ACC112 (cell line): ENCODE data around the gene HS3ST5.
"Not testable (repeated sequence)": the region's sequence is repeated elsewhere in the genome, so short reads cannot be mapped to it uniquely, and the experiment has no call there.

Experiments
- H2AFZ ChIP-seq: fragments of 200-600 bp; sonication (generic); one replicate; pipeline ENCODE4 v1.6.0; 2017; ENCODE audit warnings: antibody characterized with exemption, low read length; ENCODE audit not compliant: unreplicated experiment
- H3K27ac ChIP-seq: fragments of 200-600 bp; sonication (generic); 2 replicates; pipeline ENCODE4 v1.5.1; 2014; ENCODE audit warnings: low read depth, mild to moderate bottlenecking, antibody characterized with exemption, low read length, moderate library complexity
- H3K27me3 ChIP-seq: fragments of 200-600 bp; sonication (generic); 2 replicates; pipeline ENCODE4 v1.6.1; 2014; ENCODE audit warnings: mild to moderate bottlenecking, antibody characterized with exemption, low read length, moderate library complexity, mixed read lengths; ENCODE audit not compliant: insufficient read depth
- H3K36me3 ChIP-seq: fragments of 200-600 bp; sonication (generic); 2 replicates; pipeline ENCODE4 v1.6.1; 2016; ENCODE audit warnings: mild to moderate bottlenecking, antibody characterized with exemption, low read length, moderate library complexity, mixed read lengths; ENCODE audit not compliant: insufficient read depth
- H3K4me1 ChIP-seq: fragments of 200-600 bp; sonication (generic); one replicate; pipeline ENCODE4 v1.6.1; 2016; ENCODE audit warnings: low read length, mixed read lengths; ENCODE audit not compliant: insufficient read depth, unreplicated experiment, control insufficient read depth
- H3K4me3 ChIP-seq: fragments of 200-600 bp; sonication (generic); 2 replicates; pipeline ENCODE4 v1.5.1; 2014; ENCODE audit warnings: mild to moderate bottlenecking, low read depth, low read length
- H3K79me2 ChIP-seq: fragments of 200-600 bp; sonication (generic); one replicate; pipeline ENCODE4 v1.6.0; 2016; ENCODE audit warnings: low read length; ENCODE audit not compliant: control insufficient read depth, unreplicated experiment, insufficient read depth

HS3ST5 gene

GRCh38 chr6:114096561-114097172, 246.2 kb downstream of the HS3ST5 start:
- Histone ChIP-seq H3K79me2 (no peaks in the 10 kb centered on the region), H3K4me3 (no peak overlapping the region), H3K27ac (no peak overlapping the region), H3K4me1 (peaks cover 6% of the 10 kb centered on the region), H3K27me3 (no peaks in the 10 kb centered on the region), H3K36me3 (no peaks in the 10 kb centered on the region), H2AFZ (peak overlapping the region; percentile 9)

GRCh38 chr6:114092943-114093342, 249.9 kb downstream of the HS3ST5 start:
- no peaks in the 10 kb centered on the region for H3K79me2 ChIP-seq
- peaks cover 8% of the 10 kb centered on the region; the same call in 1 of the 2 replicates for H3K27me3 ChIP-seq

GRCh38 chr6:114090626-114091025, 252.2 kb downstream of the HS3ST5 start:
- no peaks in the 10 kb centered on the region for H3K4me1 ChIP-seq
- H2AFZ ChIP-seq = no peak overlapping the region
- H3K27ac ChIP-seq = no peak overlapping the region
- no peaks in the 10 kb centered on the region for H3K36me3 ChIP-seq
- no peaks in the 10 kb centered on the region for H3K79me2 ChIP-seq
- peaks cover 8% of the 10 kb centered on the region for H3K27me3 ChIP-seq
- H3K4me3 ChIP-seq = no peak overlapping the region

More at GRCh38 chr6:114092943-114093342, 249.9 kb downstream of the HS3ST5 start:
- Histone ChIP-seq H3K4me3 (no peak overlapping the region), H2AFZ (no peak overlapping the region), H3K36me3 (no peaks in the 10 kb centered on the region), H3K27ac (no peak overlapping the region), H3K4me1 (no peaks in the 10 kb centered on the region)

GRCh38 chr6:114087496-114087895, 255.3 kb downstream of the HS3ST5 start:
- Histone ChIP-seq H3K4me1 (no peaks in the 10 kb centered on the region), H3K27me3 (peaks cover 16% of the 10 kb centered on the region), H3K36me3 (no peaks in the 10 kb centered on the region), H3K4me3 (no peak overlapping the region), H3K79me2 (no peaks in the 10 kb centered on the region), H2AFZ (no peak overlapping the region), H3K27ac (no peak overlapping the region)

- H3K27ac ChIP-seq = no peak overlapping the region
- no peaks in the 10 kb centered on the region for H3K4me1 ChIP-seq
- H3K36me3 ChIP-seq = no peaks in the 10 kb centered on the region
- peaks cover 16% of the 10 kb centered on the region for H3K27me3 ChIP-seq
- no peaks in the 10 kb centered on the region for H3K79me2 ChIP-seq
- H2AFZ ChIP-seq = no peak overlapping the region
- H3K4me3 ChIP-seq = no peak overlapping the region
Observed at GRCh38 chr6:114085211-114085610, 257.6 kb downstream of the HS3ST5 start.

- peaks cover 12% of the 10 kb centered on the region; the same call in 1 of the 2 replicates for H3K27me3 ChIP-seq
- no peaks in the 10 kb centered on the region for H3K4me1 ChIP-seq
- H3K4me3 ChIP-seq = no peak overlapping the region
- H3K79me2 ChIP-seq = no peaks in the 10 kb centered on the region
- no peak overlapping the region for H2AFZ ChIP-seq
- no peaks in the 10 kb centered on the region for H3K36me3 ChIP-seq
- H3K27ac ChIP-seq = no peak overlapping the region
Observed at GRCh38 chr6:114084327-114084890, 258.4 kb downstream of the HS3ST5 start.

- Histone ChIP-seq H3K27ac (no peak overlapping the region), H3K79me2 (no peaks in the 10 kb centered on the region), H3K4me3 (no peak overlapping the region), H3K36me3 (no peaks in the 10 kb centered on the region), H2AFZ (no peak overlapping the region), H3K4me1 (no peaks in the 10 kb centered on the region), H3K27me3 (peaks cover 12% of the 10 kb centered on the region; the same call in 1 of the 2 replicates)
Observed at GRCh38 chr6:114083251-114083650, 259.6 kb downstream of the HS3ST5 start.

GRCh38 chr6:114081730-114082129, 261.1 kb downstream of the HS3ST5 start:
- Histone ChIP-seq H3K79me2 (no peaks in the 10 kb centered on the region), H3K4me3 (no peak overlapping the region), H3K27ac (no peak overlapping the region), H3K36me3 (no peaks in the 10 kb centered on the region), H3K27me3 (peaks cover 12% of the 10 kb centered on the region; the same call in 1 of the 2 replicates), H2AFZ (no peak overlapping the region), H3K4me1 (no peaks in the 10 kb centered on the region)

GRCh38 chr6:114080891-114081510, 261.8 kb downstream of the HS3ST5 start:
- Histone ChIP-seq H3K36me3 (no peaks in the 10 kb centered on the region), H3K79me2 (no peaks in the 10 kb centered on the region), H3K27ac (no peak overlapping the region), H3K4me1 (no peaks in the 10 kb centered on the region), H3K4me3 (no peak overlapping the region), H3K27me3 (peaks cover 12% of the 10 kb centered on the region; the same call in 1 of the 2 replicates), H2AFZ (no peak overlapping the region)

- H2AFZ ChIP-seq, H3K36me3 ChIP-seq, H3K27ac ChIP-seq, H3K79me2 ChIP-seq, H3K4me1 ChIP-seq, H3K4me3 ChIP-seq: not testable (repeated sequence)
- H3K27me3 ChIP-seq = peaks cover 12% of the 10 kb centered on the region; the same call in 1 of the 2 replicates
Observed at GRCh38 chr6:114080410-114080809, 262.4 kb downstream of the HS3ST5 start.

GRCh38 chr6:114075777-114076176, 267.0 kb downstream of the HS3ST5 start:
- no peak overlapping the region for H3K27ac ChIP-seq

More at GRCh38 chr6:114075777-114076176, 267.0 kb downstream of the HS3ST5 start:
- no peaks in the 10 kb centered on the region for H3K36me3 ChIP-seq
- no peaks in the 10 kb centered on the region for H3K27me3 ChIP-seq
- H3K79me2 ChIP-seq = no peaks in the 10 kb centered on the region
- H3K4me3 ChIP-seq = no peak overlapping the region
- no peak overlapping the region for H2AFZ ChIP-seq
- no peaks in the 10 kb centered on the region for H3K4me1 ChIP-seq
